Measurements from ENCODE around the gene SDCCAG8. TPM values are rescaled to one million over a fixed set of nuclear protein-coding genes. Genes with fewer than 3 reads are reported as not detected.
A peak's percentile ranks its signal among the peaks of the same experiment; 100 is the strongest.

SDCCAG8 gene
- total RNA-seq, 1 donor from 2014 or later = 26.7 TPM

DNA sequence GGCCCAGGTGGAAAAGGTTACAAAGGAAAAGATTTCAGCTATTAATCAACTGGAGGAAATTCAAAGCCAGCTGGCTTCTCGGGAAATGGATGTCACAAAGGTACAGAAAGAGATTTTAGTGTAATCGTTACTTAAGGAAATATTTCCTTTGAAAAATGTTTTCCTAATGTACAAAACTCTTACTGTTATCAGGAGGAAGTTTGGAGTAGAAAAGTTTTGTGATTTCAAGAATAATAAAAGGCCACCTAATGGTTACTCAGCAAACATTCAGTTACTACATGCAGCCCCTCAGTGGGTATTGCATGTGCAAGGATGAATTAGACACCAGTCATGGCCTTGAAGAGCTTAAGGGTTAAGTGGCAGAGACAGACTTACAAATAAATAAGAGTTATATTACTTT, 85.2 kb downstream of the SDCCAG8 start:
- no peaks in the 10 kb centered on the region for H3K27me3 Mint-ChIP-seq (ENCODE audit: unreplicated experiment)
- peaks cover 6% of the 10 kb centered on the region for H3K36me3 Mint-ChIP-seq (ENCODE audit: unreplicated experiment)
- H3K9me3 Mint-ChIP-seq (ENCODE audit: unreplicated experiment) = no peaks in the 10 kb centered on the region
- peaks cover 2% of the 10 kb centered on the region for H3K4me1 Mint-ChIP-seq (ENCODE audit: unreplicated experiment)
- H3K4me3 Mint-ChIP-seq (ENCODE audit: unreplicated experiment) = no peak overlapping the region
- DNase-seq (ENCODE audit: extremely low spot score, unreplicated experiment) = no peak
- H3K27ac Mint-ChIP-seq (ENCODE audit: unreplicated experiment) = no peak overlapping the region
- TF ChIP-seq, protein P1, sequence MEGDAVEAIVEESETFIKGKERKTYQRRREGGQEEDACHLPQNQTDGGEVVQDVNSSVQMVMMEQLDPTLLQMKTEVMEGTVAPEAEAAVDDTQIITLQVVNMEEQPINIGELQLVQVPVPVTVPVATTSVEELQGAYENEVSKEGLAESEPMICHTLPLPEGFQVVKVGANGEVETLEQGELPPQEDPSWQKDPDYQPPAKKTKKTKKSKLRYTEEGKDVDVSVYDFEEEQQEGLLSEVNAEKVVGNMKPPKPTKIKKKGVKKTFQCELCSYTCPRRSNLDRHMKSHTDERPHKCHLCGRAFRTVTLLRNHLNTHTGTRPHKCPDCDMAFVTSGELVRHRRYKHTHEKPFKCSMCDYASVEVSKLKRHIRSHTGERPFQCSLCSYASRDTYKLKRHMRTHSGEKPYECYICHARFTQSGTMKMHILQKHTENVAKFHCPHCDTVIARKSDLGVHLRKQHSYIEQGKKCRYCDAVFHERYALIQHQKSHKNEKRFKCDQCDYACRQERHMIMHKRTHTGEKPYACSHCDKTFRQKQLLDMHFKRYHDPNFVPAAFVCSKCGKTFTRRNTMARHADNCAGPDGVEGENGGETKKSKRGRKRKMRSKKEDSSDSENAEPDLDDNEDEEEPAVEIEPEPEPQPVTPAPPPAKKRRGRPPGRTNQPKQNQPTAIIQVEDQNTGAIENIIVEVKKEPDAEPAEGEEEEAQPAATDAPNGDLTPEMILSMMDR (IDR thresholded peaks at IDR 0.05) = no peak

DNA sequence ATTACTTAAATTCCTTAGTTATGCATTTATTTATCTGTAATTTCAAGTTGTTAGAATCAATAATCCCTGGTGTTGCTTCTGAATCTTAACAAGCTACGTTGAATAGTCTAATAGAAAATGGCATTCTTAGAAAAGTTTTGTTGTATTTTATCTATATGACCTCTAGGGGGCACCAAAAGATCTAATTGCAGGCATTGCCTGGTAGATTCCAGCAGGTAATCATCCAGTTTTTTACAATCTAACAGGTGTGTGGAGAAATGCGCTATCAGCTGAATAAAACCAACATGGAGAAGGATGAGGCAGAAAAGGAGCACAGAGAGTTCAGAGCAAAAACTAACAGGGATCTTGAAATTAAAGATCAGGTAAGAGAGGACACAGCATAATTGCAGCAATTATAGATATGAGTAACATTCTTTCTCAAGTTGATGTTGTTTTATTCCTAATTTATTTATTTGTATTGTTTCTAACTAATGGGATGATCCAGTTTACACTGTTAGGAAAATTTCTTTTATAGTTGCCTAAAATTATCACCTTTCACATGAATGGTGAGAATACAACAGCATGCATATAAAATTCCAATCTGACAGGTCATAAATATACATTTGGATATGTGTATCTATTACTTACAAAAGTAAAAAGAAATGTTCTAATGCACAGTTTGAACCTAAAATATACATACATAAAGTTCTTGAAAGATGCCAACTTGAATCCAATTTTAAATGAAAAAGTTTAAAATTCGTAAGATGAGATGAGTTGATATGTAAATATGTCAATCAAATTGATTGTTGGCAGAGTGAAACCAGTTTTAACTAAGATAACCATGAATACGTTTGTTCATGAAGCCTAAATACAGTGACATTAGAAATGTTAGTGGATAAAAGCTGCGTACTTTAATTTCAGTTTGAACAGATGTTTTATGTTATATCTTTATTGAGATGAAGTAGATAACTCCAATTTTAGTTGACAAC, 88.4 kb downstream of the SDCCAG8 start:
- Mint-ChIP-seq H3K4me3 (ENCODE audit: unreplicated experiment) (no peak overlapping the region), H3K9me3 (ENCODE audit: unreplicated experiment) (no peaks in the 10 kb centered on the region), H3K4me1 (ENCODE audit: unreplicated experiment) (peaks cover 2% of the 10 kb centered on the region), H3K36me3 (ENCODE audit: unreplicated experiment) (peaks cover 14% of the 10 kb centered on the region), H3K27ac (ENCODE audit: unreplicated experiment) (no peak overlapping the region), H3K27me3 (ENCODE audit: unreplicated experiment) (no peaks in the 10 kb centered on the region)
- TF ChIP-seq, protein P1 (IDR thresholded peaks at IDR 0.05) = peak; percentile 81
- no peak for DNase-seq (ENCODE audit: extremely low spot score, unreplicated experiment)

DNA sequence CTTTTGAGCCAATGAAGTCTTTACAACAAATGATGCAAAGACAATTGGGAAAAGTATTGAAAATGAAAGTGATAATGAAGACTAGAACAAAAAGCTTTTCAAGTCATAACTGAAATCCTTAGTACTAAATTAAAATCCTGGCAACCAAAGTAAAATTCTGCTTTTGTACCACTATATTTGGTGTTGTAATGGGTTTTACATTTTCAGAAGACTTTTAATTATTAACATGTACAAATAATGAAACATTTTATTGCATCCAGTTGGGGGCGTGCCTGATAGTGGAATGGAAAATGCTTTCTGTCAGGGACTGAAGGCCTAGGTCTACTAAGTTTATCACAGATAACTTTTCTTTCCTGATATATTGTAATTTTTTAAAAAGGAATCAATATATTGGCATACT, 89.4 kb downstream of the SDCCAG8 start:
- H3K4me1 Mint-ChIP-seq (ENCODE audit: unreplicated experiment) = peaks cover 2% of the 10 kb centered on the region
- no peaks in the 10 kb centered on the region for H3K27me3 Mint-ChIP-seq (ENCODE audit: unreplicated experiment)
- no peak for DNase-seq (ENCODE audit: extremely low spot score, unreplicated experiment)
- H3K36me3 Mint-ChIP-seq (ENCODE audit: unreplicated experiment) = peaks cover 20% of the 10 kb centered on the region
- H3K9me3 Mint-ChIP-seq (ENCODE audit: unreplicated experiment) = no peaks in the 10 kb centered on the region
- H3K4me3 Mint-ChIP-seq (ENCODE audit: unreplicated experiment) = no peak overlapping the region
- no peak overlapping the region for H3K27ac Mint-ChIP-seq (ENCODE audit: unreplicated experiment)
- TF ChIP-seq, protein P1 (IDR thresholded peaks at IDR 0.05) = peak; percentile 41

DNA sequence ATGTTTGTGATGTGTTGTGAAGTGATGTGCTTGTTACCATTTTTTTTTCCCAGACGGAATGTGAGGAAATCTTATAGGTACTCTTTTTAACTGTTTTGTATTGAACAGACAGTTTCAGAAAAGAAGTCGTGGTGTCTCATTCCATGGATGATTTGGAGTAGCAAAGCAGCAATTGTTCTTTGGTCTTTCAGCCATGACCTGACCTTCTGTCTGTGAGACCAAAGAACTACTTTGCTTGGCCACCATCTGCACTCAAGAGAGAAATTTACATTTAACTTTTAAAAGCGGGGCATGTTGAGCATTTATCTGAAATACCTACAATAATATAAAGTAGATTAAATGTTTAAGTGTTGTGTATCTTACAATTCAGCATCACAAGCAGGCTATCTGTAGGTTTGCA, 90.2 kb downstream of the SDCCAG8 start:
- H3K4me1 Mint-ChIP-seq (ENCODE audit: unreplicated experiment) = peaks cover 2% of the 10 kb centered on the region
- TF ChIP-seq, protein P1 (IDR thresholded peaks at IDR 0.05) = no peak
- no peak overlapping the region for H3K4me3 Mint-ChIP-seq (ENCODE audit: unreplicated experiment)
- no peak overlapping the region for H3K27ac Mint-ChIP-seq (ENCODE audit: unreplicated experiment)
- peaks cover 20% of the 10 kb centered on the region for H3K36me3 Mint-ChIP-seq (ENCODE audit: unreplicated experiment)
- no peak for DNase-seq (ENCODE audit: extremely low spot score, unreplicated experiment)
- no peaks in the 10 kb centered on the region for H3K27me3 Mint-ChIP-seq (ENCODE audit: unreplicated experiment)
- no peaks in the 10 kb centered on the region for H3K9me3 Mint-ChIP-seq (ENCODE audit: unreplicated experiment)

DNA sequence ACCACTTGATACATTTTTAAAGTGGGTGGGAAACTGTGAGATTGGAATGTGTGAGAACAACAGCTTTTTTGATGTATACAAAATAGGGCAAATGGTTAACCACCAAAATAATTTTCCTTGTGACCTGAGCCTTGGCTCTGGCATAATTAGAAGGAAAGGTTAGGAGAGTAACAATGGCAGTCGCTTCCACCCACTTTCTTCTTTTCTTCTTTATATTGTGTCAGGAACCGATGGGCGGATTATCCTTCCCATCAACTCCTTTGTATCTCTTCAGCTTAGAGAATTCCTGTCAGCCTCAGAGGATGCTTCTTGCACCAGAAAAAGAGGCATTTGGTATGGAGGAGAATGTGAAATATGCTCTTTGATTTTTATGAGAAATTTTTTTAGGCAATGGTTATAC, 90.6 kb downstream of the SDCCAG8 start:
- Mint-ChIP-seq H3K27me3 (ENCODE audit: unreplicated experiment) (no peaks in the 10 kb centered on the region), H3K4me3 (ENCODE audit: unreplicated experiment) (no peak overlapping the region), H3K27ac (ENCODE audit: unreplicated experiment) (no peak overlapping the region), H3K36me3 (ENCODE audit: unreplicated experiment) (peaks cover 21% of the 10 kb centered on the region), H3K9me3 (ENCODE audit: unreplicated experiment) (no peaks in the 10 kb centered on the region), H3K4me1 (ENCODE audit: unreplicated experiment) (peaks cover 2% of the 10 kb centered on the region)
- TF ChIP-seq, protein P1 (IDR thresholded peaks at IDR 0.05) = no peak
- no peak for DNase-seq (ENCODE audit: extremely low spot score, unreplicated experiment)
